ENCODE data around the gene CACUL1.
"Not testable (repeated sequence)": the region's sequence is repeated elsewhere in the genome, so short reads cannot be mapped to it uniquely, and the experiment has no call there.

Gene CACUL1

GRCh38 chr10:118754556-118755423 lies at the start of gene CACUL1:
Gene CACUL1, minus strand, starts transcription at chr10:118754970. Its CDS starts 208 bp downstream, at chr10:118754762.
- DNase-seq (ENCODE audit: low read depth), result peak; percentile 100

DNA sequence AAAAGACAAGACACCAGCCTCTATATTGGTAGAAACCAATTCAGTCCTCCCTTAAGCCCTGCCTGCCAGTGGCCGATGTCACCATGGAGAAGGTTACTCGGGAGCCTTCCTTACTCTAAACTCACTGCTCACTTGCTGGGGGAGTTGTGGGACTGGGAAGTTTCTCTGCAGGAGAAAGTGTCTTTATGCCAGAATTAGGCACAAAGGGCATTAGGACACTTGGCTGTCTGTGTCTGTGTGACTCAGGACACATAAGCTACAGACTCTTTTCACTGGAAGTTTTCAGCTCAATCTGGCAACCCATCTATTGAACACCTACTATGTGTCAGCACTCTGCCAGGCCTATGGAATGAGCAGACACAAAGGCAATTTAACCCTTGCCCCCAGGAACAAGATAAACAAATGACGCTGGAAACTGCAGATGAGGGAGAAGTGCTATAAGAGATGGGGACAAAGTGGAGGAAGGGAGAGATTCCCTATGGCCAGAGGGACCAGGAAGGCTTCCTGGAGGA lies 49.5 kb upstream of the CACUL1 start:
- DNase-seq (ENCODE audit: low read depth), result no peak

DNA sequence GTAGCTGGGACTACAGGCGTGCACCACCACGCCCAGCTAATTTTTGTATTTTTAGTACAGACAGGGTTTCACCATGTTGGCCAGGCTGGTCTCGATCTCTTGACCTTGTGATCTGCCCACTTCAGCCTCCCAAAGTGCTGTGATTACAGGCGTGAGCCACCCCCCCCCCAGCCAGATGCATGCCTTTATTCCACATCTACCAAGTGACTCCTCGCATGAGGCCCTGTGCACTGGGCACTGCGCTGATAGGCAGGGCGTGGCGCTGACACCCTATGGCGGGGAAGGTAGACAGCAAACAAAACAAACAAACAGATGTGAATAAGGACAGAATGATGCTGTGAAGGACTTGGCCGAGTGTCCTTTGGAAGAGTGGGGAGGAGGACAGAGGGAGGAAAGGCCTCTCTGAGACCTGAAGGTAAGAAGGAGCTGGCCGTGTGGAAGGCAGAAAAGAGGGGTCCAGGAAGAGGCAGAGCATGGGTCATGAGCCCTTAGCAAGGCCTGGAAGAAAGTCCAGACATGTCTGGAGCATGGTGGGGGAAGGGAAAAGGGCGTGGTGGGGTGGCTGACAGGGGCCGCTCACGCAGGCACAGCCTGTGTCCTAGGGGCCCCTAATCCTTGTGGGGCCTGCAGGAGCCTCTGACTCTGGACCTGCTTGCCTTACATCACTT lies 47.5 kb upstream of the CACUL1 start:
- no peak for DNase-seq (ENCODE audit: low read depth)

DNA sequence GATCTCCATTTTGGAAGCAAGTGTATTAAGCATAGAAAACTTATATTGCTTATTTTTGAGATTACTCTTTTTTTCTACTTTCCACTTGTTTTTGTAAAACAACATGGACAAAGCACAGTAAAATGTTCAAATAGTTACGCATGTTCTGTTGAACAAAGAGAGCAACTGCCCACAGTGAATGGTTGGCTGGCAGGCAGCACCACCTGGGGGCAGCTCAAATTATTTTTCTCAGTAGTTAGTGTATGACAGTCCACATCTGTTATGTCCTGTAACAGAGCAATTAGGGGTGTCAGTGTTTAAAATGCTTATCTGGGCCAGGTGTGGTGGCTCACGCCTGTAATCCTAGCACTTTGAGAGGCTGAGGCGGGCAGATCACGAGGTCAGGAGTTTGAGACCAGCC lies 46.1 kb upstream of the CACUL1 start:
- DNase-seq (ENCODE audit: low read depth), result no peak

DNA sequence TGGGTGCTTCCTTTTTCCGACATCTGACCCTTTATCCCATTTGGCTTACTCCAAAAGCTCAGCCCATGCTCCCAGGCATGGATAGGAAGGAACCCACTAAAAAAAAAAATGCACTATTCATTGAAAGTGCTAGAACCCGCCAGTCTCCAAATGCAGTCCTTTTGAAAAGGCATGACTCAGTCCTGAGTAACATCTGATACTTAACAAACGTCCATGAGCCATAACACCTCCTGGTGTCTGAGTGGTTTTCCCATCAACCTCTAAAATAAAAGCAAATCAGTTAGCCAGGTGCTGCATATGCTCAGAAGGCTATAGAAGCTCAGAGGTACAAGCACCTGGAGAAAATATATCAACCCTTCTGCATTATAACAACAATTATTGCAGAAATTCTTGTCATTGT lies 45.0 kb upstream of the CACUL1 start:
- DNase-seq (ENCODE audit: low read depth), result no peak

DNA sequence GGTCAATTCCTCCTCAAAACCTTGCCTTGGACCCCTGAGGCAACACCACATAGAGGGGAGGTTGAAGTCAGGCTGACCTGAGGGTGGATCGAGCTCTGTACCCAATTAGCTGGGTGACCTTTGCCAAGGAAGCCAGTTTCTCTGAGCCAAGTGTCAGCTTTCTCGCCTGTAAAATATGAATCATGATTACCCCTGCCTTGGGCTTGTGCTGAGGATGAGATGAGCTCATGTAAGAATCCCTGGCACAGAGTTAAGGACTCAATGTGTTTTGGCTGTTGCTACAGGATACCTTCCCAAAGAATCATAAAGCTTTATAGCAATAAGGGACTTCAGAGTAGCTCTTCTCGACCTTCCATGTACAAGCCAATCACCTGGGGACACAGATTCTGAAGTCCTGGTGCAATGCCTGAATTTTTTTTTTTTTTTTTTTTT lies 43.5 kb upstream of the CACUL1 start:
- DNase-seq (ENCODE audit: low read depth), result no peak

DNA sequence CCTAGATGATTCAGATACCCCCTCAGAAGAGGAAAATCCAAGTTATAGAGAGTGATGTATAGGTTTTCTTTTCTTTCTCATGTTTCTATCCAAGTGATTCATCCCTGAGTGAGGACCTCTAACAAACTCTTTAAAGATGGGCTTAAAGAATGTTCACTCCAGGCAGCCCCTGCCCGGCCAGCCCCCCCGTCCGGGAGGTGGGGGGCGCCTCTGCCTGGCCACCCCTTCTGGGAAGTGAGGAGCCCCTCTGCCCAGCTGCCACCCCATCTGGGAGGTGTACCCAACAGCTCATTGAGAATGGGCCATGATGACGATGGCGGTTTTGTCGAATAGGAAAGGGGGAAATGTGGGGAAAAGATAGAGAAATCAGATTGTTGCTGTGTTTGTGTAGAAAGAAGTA lies 40.2 kb upstream of the CACUL1 start:
- DNase-seq (ENCODE audit: low read depth), result not testable (repeated sequence)

GRCh38 chr10:118793545-118793944 lies 38.8 kb upstream of the CACUL1 start:
- no peak for DNase-seq (ENCODE audit: low read depth)

GRCh38 chr10:118792526-118792925 lies 37.8 kb upstream of the CACUL1 start:
- no peak for DNase-seq (ENCODE audit: low read depth)

DNA sequence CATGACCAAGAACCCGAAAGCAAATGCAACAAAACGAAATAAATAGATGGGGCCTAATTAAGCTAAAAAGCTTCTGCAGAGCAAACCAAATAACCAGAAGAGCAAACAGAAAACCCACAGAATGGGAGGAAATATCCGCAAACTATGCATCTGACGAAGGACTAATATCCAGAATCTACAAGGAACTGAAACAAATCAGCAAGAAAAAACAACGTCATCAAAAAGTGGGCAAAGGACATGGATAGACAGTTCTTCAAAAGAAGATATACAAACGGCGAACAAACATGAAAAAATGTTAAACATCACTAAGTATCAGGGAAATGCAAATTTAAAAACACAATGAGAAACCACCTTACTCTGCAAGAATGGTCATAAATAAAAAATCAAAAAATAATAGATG lies 35.3 kb upstream of the CACUL1 start:
- no peak for DNase-seq (ENCODE audit: low read depth)

GRCh38 chr10:118785551-118785950 lies 30.8 kb upstream of the CACUL1 start:
- no peak for DNase-seq (ENCODE audit: low read depth)

- no peak for DNase-seq (ENCODE audit: low read depth)
Observed at GRCh38 chr10:118783776-118784545, 29.2 kb upstream of the CACUL1 start.

DNA sequence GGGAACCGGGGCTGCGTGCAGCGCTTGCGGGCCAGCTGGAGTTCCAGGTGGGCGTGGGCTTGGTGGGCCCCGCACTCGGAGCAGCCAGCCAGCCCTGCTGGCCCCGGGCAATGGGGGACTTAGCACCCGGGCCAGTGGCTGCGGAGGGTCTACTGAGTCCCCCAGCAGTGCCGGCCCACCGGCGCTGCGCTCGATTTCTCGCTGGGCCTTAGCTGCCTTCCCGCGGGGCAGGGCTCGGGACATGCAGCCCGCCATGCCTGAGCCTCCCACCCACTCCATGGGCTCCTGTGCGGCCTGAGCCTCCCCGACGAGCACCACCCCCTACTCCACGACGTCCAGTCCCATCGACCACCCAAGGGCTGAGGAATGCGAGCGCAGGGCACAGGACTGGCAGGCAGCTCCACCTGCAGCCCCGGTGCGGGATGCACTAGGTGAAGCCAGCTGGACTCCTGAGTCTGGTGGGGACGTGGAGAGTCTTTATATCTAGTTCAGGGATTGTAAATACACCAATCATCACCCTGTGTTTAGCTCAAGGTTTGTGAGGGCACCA lies 28.2 kb upstream of the CACUL1 start:
- DNase-seq (ENCODE audit: low read depth), result not testable (repeated sequence)

- no peak for DNase-seq (ENCODE audit: low read depth)
Observed at GRCh38 chr10:118781541-118781940, 26.8 kb upstream of the CACUL1 start.

- DNase-seq (ENCODE audit: low read depth), result no peak
Observed at GRCh38 chr10:118778727-118779126, 24.0 kb upstream of the CACUL1 start.

DNA sequence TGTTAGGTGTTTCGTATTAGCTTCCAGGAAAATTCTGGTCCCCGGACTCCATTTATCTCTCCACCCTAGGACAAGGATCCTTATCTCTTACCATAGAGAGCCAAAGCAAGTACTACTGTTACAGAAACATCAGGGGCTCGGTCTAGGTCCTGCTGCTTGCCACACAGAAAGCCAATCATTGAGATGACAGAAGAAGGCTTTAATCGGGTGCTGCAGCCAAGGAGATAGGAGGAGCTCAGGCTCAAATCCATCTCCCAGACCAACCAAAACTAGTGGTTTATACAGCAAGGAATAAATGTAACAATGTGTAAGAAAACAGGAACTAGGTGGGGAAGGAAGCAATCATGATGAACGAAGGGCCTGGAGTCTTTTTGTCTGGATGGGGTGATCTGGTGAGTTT lies 22.2 kb upstream of the CACUL1 start:
- no peak for DNase-seq (ENCODE audit: low read depth)

DNA sequence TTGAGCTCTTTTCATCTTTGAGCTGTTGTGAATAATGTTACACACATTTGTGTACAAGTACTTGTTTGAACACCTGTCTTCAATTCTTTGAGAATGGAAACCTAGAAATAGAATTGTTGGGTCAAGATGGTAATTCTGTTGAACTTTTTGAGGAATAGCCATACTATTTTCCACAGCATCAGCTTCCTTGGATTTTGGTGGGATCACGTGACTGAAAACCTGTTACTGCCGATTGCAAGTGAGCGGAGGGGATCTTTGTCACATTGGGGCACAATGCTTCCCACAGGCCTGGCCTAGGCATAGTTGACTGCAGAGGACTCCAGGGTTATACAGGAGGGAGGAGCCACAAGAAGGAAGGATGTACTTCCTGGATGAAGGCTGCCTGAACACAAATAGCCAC lies 21.3 kb upstream of the CACUL1 start:
- no peak for DNase-seq (ENCODE audit: low read depth)

- DNase-seq (ENCODE audit: low read depth), result no peak
Observed at GRCh38 chr10:118775478-118775877, 20.7 kb upstream of the CACUL1 start.

GRCh38 chr10:118773041-118773440 lies 18.3 kb upstream of the CACUL1 start:
- DNase-seq (ENCODE audit: low read depth), result no peak

DNA sequence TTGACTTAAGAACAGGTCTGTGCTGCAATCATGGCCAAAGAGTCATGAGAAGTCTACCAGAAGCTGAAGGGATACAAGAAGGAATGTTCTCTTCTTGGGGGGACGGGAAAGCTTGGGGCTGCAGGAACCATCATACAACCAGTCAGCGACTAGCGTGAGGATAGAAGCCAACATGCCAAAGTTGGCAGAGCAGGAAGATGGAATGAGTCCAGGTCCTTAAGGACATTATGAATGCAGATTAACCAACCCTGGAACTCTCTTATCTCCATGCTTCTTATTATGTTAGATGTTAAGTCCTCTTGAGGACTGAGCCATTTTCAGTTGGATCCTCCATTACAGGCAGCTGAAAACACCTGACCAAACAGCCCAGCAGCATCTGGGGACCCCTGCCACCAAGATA lies 17.2 kb upstream of the CACUL1 start:
- DNase-seq (ENCODE audit: low read depth), result no peak

DNA sequence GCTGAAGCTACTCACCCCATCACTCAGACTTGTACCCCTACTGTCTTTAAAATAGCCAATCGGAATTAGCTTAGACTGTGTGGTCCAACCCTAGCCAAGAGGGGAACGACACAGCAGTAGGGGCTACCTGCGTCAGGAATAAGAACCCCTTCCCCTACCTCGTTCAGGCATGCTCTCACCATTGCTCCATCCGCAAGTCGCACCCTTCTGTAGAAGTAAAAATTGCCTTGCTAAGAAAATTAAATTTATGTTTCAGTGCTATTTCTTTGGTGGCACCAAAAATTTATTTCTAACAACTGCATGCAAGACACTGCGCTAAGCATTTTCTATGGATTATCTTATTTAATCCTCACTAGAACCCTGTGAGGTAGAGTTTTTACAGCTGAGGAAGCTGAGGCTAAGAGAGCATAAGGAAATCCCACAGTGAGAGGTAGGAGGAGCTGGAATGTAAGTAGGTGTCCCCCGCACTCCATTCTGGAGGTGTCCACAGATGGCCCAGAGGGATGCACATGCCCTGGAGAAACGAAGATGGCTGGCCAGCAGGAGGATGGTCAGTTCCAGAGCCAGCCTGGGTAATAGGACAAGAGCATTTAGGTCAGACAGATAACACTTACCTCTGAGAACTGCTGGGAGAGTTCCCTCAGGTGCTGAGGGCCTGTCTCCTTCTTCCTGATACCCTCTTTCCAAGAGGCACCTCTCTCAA lies 15.3 kb upstream of the CACUL1 start:
- DNase-seq (ENCODE audit: low read depth), result no peak
